K562 (cell line): ENCODE measurements around the gene UGT1A5.

ENCODE experiments used
- CTCF ChIP-seq, 3 experiments: IDR thresholded peaks in 2 of 3; conservative IDR thresholded peaks in 1 of 3; 2 replicates each; pipeline ENCODE4 v1.5.1; 2011 to 2012; ENCODE audit warnings: low read length in 3 of 3, mild to moderate bottlenecking in 3 of 3, control low read depth in 2 of 3, improper control_type of control experiment in 1 of 3, inconsistent platforms in 1 of 3, low read depth in 1 of 3, mixed read lengths in 1 of 3, moderate library complexity in 1 of 3; ENCODE audit not compliant: insufficient read depth in 2 of 3
- E2F6 ChIP-seq, 2 experiments: IDR thresholded peaks; 2 replicates each; pipeline ENCODE4 v1.6.1; 2011; ENCODE audit warnings: borderline replicate concordance in 1 of 2, control low read depth in 1 of 2, low read depth in 1 of 2, low read length in 1 of 2, mild to moderate bottlenecking in 1 of 2, mixed read lengths in 1 of 2, moderate library complexity in 1 of 2; ENCODE audit not compliant: insufficient read depth in 1 of 2, insufficient read length in 1 of 2, poor library complexity in 1 of 2, severe bottlenecking in 1 of 2; ENCODE audit errors: extremely low read depth in 1 of 2
- ESRRA ChIP-seq: fragments of 450-650 bp; IDR thresholded peaks from 2 replicates; pipeline ENCODE4 v1.6.1; 2014; ENCODE audit warnings: low read depth, mild to moderate bottlenecking, moderate library complexity, borderline replicate concordance
- FIP1L1 ChIP-seq: fragments of 200-400 bp; formaldehyde crosslinking; IDR thresholded peaks from 2 replicates; pipeline ENCODE4 v1.6.1; 2018; ENCODE audit warnings: mild to moderate bottlenecking, low read depth, low read length; ENCODE audit not compliant: poor library complexity, severe bottlenecking
- GATAD2A ChIP-seq: fragments of 450-650 bp; IDR thresholded peaks from 2 replicates; pipeline ENCODE4 v1.6.1; 2017
- NFYB ChIP-seq: IDR thresholded peaks from 2 replicates; pipeline ENCODE4 v1.6.1; 2011; ENCODE audit warnings: mild to moderate bottlenecking, moderate library complexity; ENCODE audit not compliant: insufficient read length; ENCODE audit errors: extremely low read depth
- RCOR1 ChIP-seq, 2 experiments: IDR thresholded peaks; 2 replicates each; pipeline ENCODE4 v1.6.1; 2012; ENCODE audit warnings: low read depth in 2 of 2, low read length in 2 of 2, borderline replicate concordance in 1 of 2, improper control_type of control experiment in 1 of 2
- TEAD4 ChIP-seq, 2 experiments: sonication (generic) in 1 of 2; formaldehyde crosslinking in 1 of 2; IDR thresholded peaks; 2 replicates each; pipeline versions ENCODE4 v1.6.1 to v1.8.0; 2012 to 2022; ENCODE audit warnings: borderline replicate concordance in 1 of 2, inconsistent platforms in 1 of 2, low read length in 1 of 2, mild to moderate bottlenecking in 1 of 2, missing genetic modification reagents in 1 of 2
- TSHZ1 ChIP-seq: fragments of 250-450 bp; sonication (Bioruptor Pico); IDR thresholded peaks from 2 replicates; pipeline ENCODE4 v1.4.0; 2020; ENCODE audit warnings: mild to moderate bottlenecking, moderate library complexity
- ZFX ChIP-seq: sonication (generic); formaldehyde crosslinking; IDR thresholded peaks from 2 replicates; pipeline ENCODE4 v1.8.0; 2022; ENCODE audit warnings: mild to moderate bottlenecking, missing genetic modification reagents, moderate library complexity
- ZNF3 ChIP-seq: fragments of 250-450 bp; sonication (Bioruptor Pico); IDR thresholded peaks from 2 replicates; pipeline ENCODE4 v1.5.0; 2021; ENCODE audit warnings: mild to moderate bottlenecking, moderate library complexity
- ZNF318 ChIP-seq, 2 experiments: fragments of 450-650 bp; IDR thresholded peaks; 2 replicates each; pipeline ENCODE4 v1.6.1; 2016; ENCODE audit warnings: mild to moderate bottlenecking in 2 of 2, borderline replicate concordance in 1 of 2, low read depth in 1 of 2, moderate library complexity in 1 of 2

GRCh38 chr2:233798335-233799086 lies 85.8 kb downstream of the UGT1A5 start:
- TF ChIP-seq RCOR1 (IDR thresholded peaks at IDR 0.05; ENCODE audit: borderline replicate concordance in 1 of 2, low read depth in 2 of 2, low read length in 2 of 2) (no peak), NFYB (no peak), ESRRA (no peak), ZNF3 (no peak), ZNF318 (IDR thresholded peaks at IDR 0.05; ENCODE audit: borderline replicate concordance in 1 of 2, low read depth in 1 of 2) (no peak), FIP1L1 (no peak), E2F6 (IDR thresholded peaks at IDR 0.05; ENCODE audit: borderline replicate concordance in 1 of 2, extremely low read depth in 1 of 2, insufficient read depth in 1 of 2, insufficient read length in 1 of 2, low read depth in 1 of 2, low read length in 1 of 2, poor library complexity in 1 of 2, severe bottlenecking in 1 of 2) (no peak), ZFX (CRISPR knock-in tag) (no peak), TEAD4 (IDR thresholded peaks at IDR 0.05; ENCODE audit: low read length) (no peak), TEAD4 (CRISPR knock-in tag; IDR thresholded peaks at IDR 0.05; ENCODE audit: borderline replicate concordance) (no peak), TSHZ1 (CRISPR knock-in tag) (no peak), GATAD2A (no peak), CTCF (IDR thresholded peaks at IDR 0.05 in 2 of 3, conservative IDR thresholded peaks at IDR 0.05 in 1 of 3; ENCODE audit: insufficient read depth in 2 of 3, low read depth in 1 of 3, low read length in 3 of 3) (no peak)
